CD4-positive, alpha-beta memory T cell (primary cell): ENCODE data around the gene DLX3. TPM values are rescaled to one million over a fixed set of nuclear protein-coding genes. Genes with fewer than 3 reads are reported as not detected.

Source experiments
- CTCF ChIA-PET: fragments of 350-600 bp; sonication (Branson Sonifier 250); formaldehyde crosslinking; loops from one replicate; lab custom pipeline; 2021; ENCODE audit warnings: inconsistent platforms; ENCODE audit not compliant: partially characterized antibody; lab: Charles Lee
- POLR2A ChIA-PET: fragments of 350-600 bp; sonication (Branson Sonifier 250); formaldehyde crosslinking; loops from one replicate; lab custom pipeline; 2021; ENCODE audit not compliant: partially characterized antibody; lab: Charles Lee
- DNase-seq, 5 donors: peaks; one replicate each; pipeline versions ENCODE4 v3.0.0 to v3.0.0-alpha.2; 2020 to 2022; ENCODE audit warnings: mixed read lengths in 1 of 5
- H3K27ac ChIP-seq: one replicate; pipeline ENCODE4 v1.7.0; 2013; ENCODE audit warnings: low read depth, low read length
- H3K27me3 ChIP-seq: 2 replicates; pipeline ENCODE4 v1.7.0; 2013; ENCODE audit warnings: mild to moderate bottlenecking, low read length, moderate library complexity; ENCODE audit not compliant: insufficient read depth
- H3K36me3 ChIP-seq: 2 replicates; pipeline ENCODE4 v1.7.0; 2013; ENCODE audit warnings: mild to moderate bottlenecking, low read length, moderate library complexity; ENCODE audit not compliant: insufficient read depth
- H3K4me1 ChIP-seq: 2 replicates; pipeline ENCODE4 v1.7.0; 2013; ENCODE audit warnings: mild to moderate bottlenecking, low read length, moderate library complexity; ENCODE audit not compliant: insufficient read depth
- H3K4me3 ChIP-seq, 2 donors: one replicate each; pipeline ENCODE4 v1.7.0; 2013; ENCODE audit warnings: low read length in 2 of 2, mild to moderate bottlenecking in 1 of 2
- H3K9me3 ChIP-seq, 2 donors: one replicate each; pipeline ENCODE4 v1.7.0; 2013; ENCODE audit warnings: low read length in 2 of 2, control low read depth in 1 of 2; ENCODE audit not compliant: control insufficient read depth in 1 of 2
- H3K27ac Mint-ChIP-seq, 7 donors: one replicate each; pipeline ENCODE4 v1.8.0; 2020 to 2021; ENCODE audit warnings: mixed read lengths in 7 of 7, mild to moderate bottlenecking in 6 of 7, inconsistent platforms in 3 of 7, moderate library complexity in 3 of 7
- H3K27me3 Mint-ChIP-seq, 2 donors: one replicate each; pipeline ENCODE4 v1.8.0; 2020 to 2021; ENCODE audit warnings: mixed read lengths in 2 of 2
- H3K36me3 Mint-ChIP-seq, 2 donors: one replicate each; pipeline ENCODE4 v1.8.0; 2020 to 2021; ENCODE audit warnings: mixed read lengths in 2 of 2, inconsistent platforms in 1 of 2, mild to moderate bottlenecking in 1 of 2
- H3K4me1 Mint-ChIP-seq, 4 donors: one replicate each; pipeline ENCODE4 v1.8.0; 2020 to 2021; ENCODE audit warnings: mixed read lengths in 4 of 4, mild to moderate bottlenecking in 1 of 4
- H3K4me3 Mint-ChIP-seq, 8 donors: one replicate each; pipeline ENCODE4 v1.8.0; 2020 to 2021; ENCODE audit warnings: mixed read lengths in 8 of 8, mild to moderate bottlenecking in 7 of 8, moderate library complexity in 6 of 8, inconsistent platforms in 3 of 8
- H3K9me3 Mint-ChIP-seq, 8 donors: one replicate each; pipeline ENCODE4 v1.8.0; 2020 to 2021; ENCODE audit warnings: mixed read lengths in 8 of 8, mild to moderate bottlenecking in 5 of 8, inconsistent platforms in 3 of 8, moderate library complexity in 1 of 8
- intact Hi-C: fragments of 100-400 bp; cut with micrococcal nuclease; formaldehyde crosslinking; loops from one replicate; pipeline ENCODE4 v1.15.1; 2023
- polyA plus RNA-seq, 2 donors: library from polyadenylated mRNA; unstranded; fragments of 300-500 nt; fragmentation: Illumina TruSeq; gene quantifications; one replicate each; pipeline ENCODE4 v1.2.3, GENCODE V29; 2021
- total RNA-seq, 2 experiments: library from RNA; stranded (reverse); gene quantifications; one replicate each; pipeline ENCODE4 v1.2.3, GENCODE V29; 2021

Gene DLX3
- total and polyA plus RNA-seq, 4 experiments from 2014 or later, result not detected

GRCh38 chr17:49952912-49953497 is 42.0 kb downstream of the DLX3 start:
- no peak overlapping the region for H3K4me3 Mint-ChIP-seq
- DNase-seq, result no peak
- peaks cover 19 to 51% of the 10 kb centered on the region in 2 donors for H3K27me3 Mint-ChIP-seq
- H3K27ac Mint-ChIP-seq, result no peak overlapping the region
- Histone ChIP-seq H3K4me1 (no peaks in the 10 kb centered on the region), H3K27ac (no peak overlapping the region), H3K36me3 (no peaks in the 10 kb centered on the region), H3K4me3 (no peak overlapping the region), H3K9me3 (no peaks in the 10 kb centered on the region), H3K27me3 (peaks cover 9% of the 10 kb centered on the region)
- ChIA-PET POLR2A (interaction anchor here (0.7 to 1.2 kb wide), 2 partner anchors 11 to 45 kb away, joined by 3 to 8 read pairs; no protein-coding TSS in a partner anchor), CTCF (interaction anchor here (0.6 to 5.0 kb wide), 21 partner anchors 10 to 438 kb away, joined by 3 to 212 read pairs (median 4); partner anchors contain the start of gene DLX3)
- H3K4me1 Mint-ChIP-seq, result peaks cover 0 to 3% (median 0%) of the 10 kb centered on the region in 4 donors
- intact Hi-C loops, result loop anchor here (1.0 to 5.0 kb wide), 3 partner anchors 45 to 92 kb away; no protein-coding TSS in a partner anchor
- H3K9me3 Mint-ChIP-seq, result peaks cover 0 to 1% (median 0%) of the 10 kb centered on the region in 8 donors
- no peaks in the 10 kb centered on the region for H3K36me3 Mint-ChIP-seq

GRCh38 chr17:49952209-49952911 is 42.7 kb downstream of the DLX3 start:
- no peaks in the 10 kb centered on the region for H3K36me3 ChIP-seq
- Mint-ChIP-seq H3K9me3 (peaks cover 0 to 1% (median 0%) of the 10 kb centered on the region in 8 donors), H3K27ac (no peak overlapping the region), H3K27me3 (peaks cover 21 to 52% of the 10 kb centered on the region in 2 donors), H3K4me1 (peaks cover 0 to 3% (median 0%) of the 10 kb centered on the region in 4 donors), H3K4me3 (no peak overlapping the region), H3K36me3 (no peaks in the 10 kb centered on the region)
- CTCF ChIA-PET, result interaction anchor here (0.6 to 5.0 kb wide), 25 partner anchors 10 to 437 kb away, joined by 3 to 212 read pairs (median 3); partner anchors contain the start of gene DLX3
- no peak overlapping the region for H3K27ac ChIP-seq
- no peak overlapping the region for H3K4me3 ChIP-seq
- no peaks in the 10 kb centered on the region for H3K9me3 ChIP-seq
- H3K4me1 ChIP-seq, result no peaks in the 10 kb centered on the region
- DNase-seq, result peak; percentile 69 to 78 (median 75)
- peaks cover 9% of the 10 kb centered on the region for H3K27me3 ChIP-seq
- POLR2A ChIA-PET, result interaction anchor here (0.7 to 1.5 kb wide), 3 partner anchors 12 to 46 kb away, joined by 3 to 8 read pairs (median 7); no protein-coding TSS in a partner anchor
- intact Hi-C loops, result loop anchor here (1.0 to 5.0 kb wide), 3 partner anchors 46 to 92 kb away; no protein-coding TSS in a partner anchor

DNA sequence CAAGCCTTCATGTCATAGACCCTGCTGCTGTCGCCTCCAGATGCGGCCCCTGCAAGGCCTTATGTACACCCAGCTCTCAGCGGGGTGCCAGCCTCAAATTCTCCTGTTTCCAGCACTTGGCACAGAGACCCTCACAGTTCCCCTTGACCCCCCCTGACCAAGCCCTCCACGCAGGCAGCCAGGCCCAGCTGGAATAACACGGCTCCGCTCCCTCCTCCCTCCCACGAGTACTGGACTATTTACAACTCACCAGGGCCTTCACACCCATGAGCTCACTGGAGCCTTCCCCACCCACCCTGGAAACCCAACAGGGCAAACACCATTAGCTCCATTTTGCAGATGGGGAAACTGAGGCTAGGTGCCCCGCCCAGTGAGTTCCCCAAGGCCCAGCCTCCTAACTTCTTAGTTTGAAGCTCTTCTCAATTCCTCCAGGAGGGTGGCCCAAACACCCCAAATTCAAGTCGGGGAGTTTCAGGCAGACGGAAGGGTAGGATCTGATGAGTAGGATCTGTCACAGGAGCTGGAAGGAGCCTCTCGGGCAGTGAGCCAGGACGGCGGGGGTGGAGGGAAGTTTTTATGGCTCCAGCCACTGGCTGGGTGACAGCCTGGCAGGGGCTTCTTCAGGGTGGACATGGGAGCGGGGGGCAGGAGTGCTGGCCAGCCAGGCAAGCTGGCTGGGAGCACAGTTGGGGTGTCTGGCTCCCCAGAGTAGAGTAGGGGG is 43.5 kb downstream of the DLX3 start:
- H3K9me3 Mint-ChIP-seq, result no peaks in the 10 kb centered on the region
- H3K27me3 Mint-ChIP-seq, result peaks cover 22 to 46% of the 10 kb centered on the region in 2 donors
- Histone ChIP-seq H3K4me1 (no peaks in the 10 kb centered on the region), H3K4me3 (no peak overlapping the region), H3K27me3 (peaks cover 9% of the 10 kb centered on the region), H3K9me3 (no peaks in the 10 kb centered on the region), H3K27ac (no peak overlapping the region), H3K36me3 (no peaks in the 10 kb centered on the region)
- ChIA-PET POLR2A (interaction anchor here (0.6 to 1.5 kb wide), 2 partner anchors 27 to 45 kb away, joined by 3 to 7 read pairs; no protein-coding TSS in a partner anchor), CTCF (interaction anchor here (0.9 to 5.0 kb wide), 18 partner anchors 9 to 436 kb away, joined by 3 to 212 read pairs (median 4); partner anchors contain the start of gene DLX3)
- H3K4me1 Mint-ChIP-seq, result peaks cover 0 to 3% (median 0%) of the 10 kb centered on the region in 4 donors
- H3K4me3 Mint-ChIP-seq, result no peak overlapping the region
- H3K36me3 Mint-ChIP-seq, result no peaks in the 10 kb centered on the region
- H3K27ac Mint-ChIP-seq, result no peak overlapping the region
- intact Hi-C loops, result loop anchor here (1.0 to 5.0 kb wide), 3 partner anchors 47 to 91 kb away; no protein-coding TSS in a partner anchor
- DNase-seq, result no peak

DNA sequence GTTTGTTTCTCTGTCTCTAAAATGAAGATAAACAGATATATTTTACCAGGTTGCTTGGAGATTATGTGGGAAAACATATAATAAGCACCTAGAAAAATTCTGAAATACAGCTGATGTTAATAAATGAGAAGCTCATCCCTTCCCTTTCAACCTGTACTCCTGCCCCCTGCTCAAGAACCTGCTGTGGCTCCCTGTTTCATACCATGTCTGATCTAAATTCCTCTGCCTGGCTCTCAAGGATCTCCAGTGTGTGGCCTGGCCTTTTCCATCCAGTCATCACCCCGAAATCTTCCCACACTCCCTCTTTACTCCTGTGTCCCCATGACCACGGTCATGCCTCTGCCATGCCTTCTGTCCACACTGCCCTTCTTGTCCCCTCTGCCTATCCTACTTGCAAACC is 45.4 kb downstream of the DLX3 start:
- peaks cover 0 to 3% (median 0%) of the 10 kb centered on the region in 4 donors for H3K4me1 Mint-ChIP-seq
- CTCF ChIA-PET, result interaction anchor here (5.0 kb wide), 1 partner anchor 47 kb away, joined by 212 read pairs; the partner anchor contains the start of gene DLX3
- no peaks in the 10 kb centered on the region for H3K36me3 Mint-ChIP-seq

GRCh38 chr17:49946964-49947584 is 48.0 kb downstream of the DLX3 start:
- Histone ChIP-seq H3K4me3 (no peak overlapping the region), H3K27ac (no peak overlapping the region), H3K4me1 (no peaks in the 10 kb centered on the region), H3K9me3 (no peaks in the 10 kb centered on the region), H3K27me3 (peaks cover 6% of the 10 kb centered on the region), H3K36me3 (no peaks in the 10 kb centered on the region)
- DNase-seq, result no peak
- peaks cover 31 to 43% of the 10 kb centered on the region in 2 donors for H3K27me3 Mint-ChIP-seq
- intact Hi-C loops, result no loop called here
- no peak overlapping the region for H3K27ac Mint-ChIP-seq
- H3K9me3 Mint-ChIP-seq, result no peaks in the 10 kb centered on the region
- no peaks in the 10 kb centered on the region for H3K4me1 Mint-ChIP-seq
- H3K4me3 Mint-ChIP-seq, result no peak overlapping the region
- no peaks in the 10 kb centered on the region for H3K36me3 Mint-ChIP-seq
- POLR2A ChIA-PET, result no interaction called here
- CTCF ChIA-PET, result interaction anchor here (1.2 to 1.7 kb wide), 2 partner anchors 49 kb away, joined by 4 read pairs; no protein-coding TSS in a partner anchor

More for the DNA sequence above, 45.4 kb downstream of the DLX3 start:
- Histone ChIP-seq H3K9me3 (no peaks in the 10 kb centered on the region), H3K4me3 (no peak overlapping the region), H3K27ac (no peak overlapping the region), H3K27me3 (peaks cover 9% of the 10 kb centered on the region), H3K36me3 (no peaks in the 10 kb centered on the region), H3K4me1 (no peaks in the 10 kb centered on the region)
- H3K9me3 Mint-ChIP-seq, result no peaks in the 10 kb centered on the region
- no peak for DNase-seq
- POLR2A ChIA-PET, result no interaction called here
- intact Hi-C loops, result loop anchor here (5.0 kb wide), 1 partner anchor 67 kb away; no protein-coding TSS in a partner anchor
- peaks cover 28 to 44% of the 10 kb centered on the region in 2 donors for H3K27me3 Mint-ChIP-seq
- H3K4me3 Mint-ChIP-seq, result no peak overlapping the region
- no peak overlapping the region for H3K27ac Mint-ChIP-seq

DNA sequence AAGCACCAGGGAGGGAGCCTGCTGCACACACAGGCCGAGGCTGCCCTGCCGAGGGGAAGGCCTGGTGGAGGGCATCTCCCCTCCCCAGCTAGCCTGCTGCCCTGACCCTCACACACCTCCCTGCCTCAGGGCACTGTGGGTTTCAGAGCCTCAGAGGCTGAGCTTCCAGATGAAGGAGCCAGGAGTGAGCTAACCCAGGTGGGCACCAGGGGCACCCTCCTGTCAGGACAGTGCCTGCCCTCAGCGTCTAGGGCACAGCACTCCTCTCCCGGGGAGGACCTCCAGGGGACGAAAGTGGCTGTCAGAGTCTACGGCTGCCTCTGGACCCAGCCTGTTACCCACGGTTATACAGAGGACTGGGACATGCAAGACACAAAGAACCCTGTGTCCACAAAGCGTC is 48.8 kb downstream of the DLX3 start:
- no peaks in the 10 kb centered on the region for H3K9me3 ChIP-seq
- no peak overlapping the region for H3K27ac ChIP-seq
- Mint-ChIP-seq H3K27me3 (peaks cover 30 to 43% of the 10 kb centered on the region in 2 donors), H3K4me1 (no peaks in the 10 kb centered on the region), H3K9me3 (peaks cover 0 to 2% (median 0%) of the 10 kb centered on the region in 8 donors), H3K36me3 (no peaks in the 10 kb centered on the region), H3K27ac (no peak overlapping the region), H3K4me3 (no peak overlapping the region)
- no peak overlapping the region for H3K4me3 ChIP-seq
- H3K27me3 ChIP-seq, result no peaks in the 10 kb centered on the region
- ChIA-PET POLR2A (no interaction called here), CTCF (interaction anchor here (1.2 kb wide), 1 partner anchor 50 kb away, joined by 4 read pairs; no protein-coding TSS in a partner anchor)
- no peak for DNase-seq
- intact Hi-C loops, result no loop called here
- no peaks in the 10 kb centered on the region for H3K4me1 ChIP-seq
- no peaks in the 10 kb centered on the region for H3K36me3 ChIP-seq
